ENCODE results near the gene ADCY1. TPM values are rescaled to one million over a fixed set of nuclear protein-coding genes. Genes with fewer than 3 reads are reported as not detected.

Gene ADCY1
- total RNA-seq, 1 donor from 2014 or later: 4.7 TPM

DNA sequence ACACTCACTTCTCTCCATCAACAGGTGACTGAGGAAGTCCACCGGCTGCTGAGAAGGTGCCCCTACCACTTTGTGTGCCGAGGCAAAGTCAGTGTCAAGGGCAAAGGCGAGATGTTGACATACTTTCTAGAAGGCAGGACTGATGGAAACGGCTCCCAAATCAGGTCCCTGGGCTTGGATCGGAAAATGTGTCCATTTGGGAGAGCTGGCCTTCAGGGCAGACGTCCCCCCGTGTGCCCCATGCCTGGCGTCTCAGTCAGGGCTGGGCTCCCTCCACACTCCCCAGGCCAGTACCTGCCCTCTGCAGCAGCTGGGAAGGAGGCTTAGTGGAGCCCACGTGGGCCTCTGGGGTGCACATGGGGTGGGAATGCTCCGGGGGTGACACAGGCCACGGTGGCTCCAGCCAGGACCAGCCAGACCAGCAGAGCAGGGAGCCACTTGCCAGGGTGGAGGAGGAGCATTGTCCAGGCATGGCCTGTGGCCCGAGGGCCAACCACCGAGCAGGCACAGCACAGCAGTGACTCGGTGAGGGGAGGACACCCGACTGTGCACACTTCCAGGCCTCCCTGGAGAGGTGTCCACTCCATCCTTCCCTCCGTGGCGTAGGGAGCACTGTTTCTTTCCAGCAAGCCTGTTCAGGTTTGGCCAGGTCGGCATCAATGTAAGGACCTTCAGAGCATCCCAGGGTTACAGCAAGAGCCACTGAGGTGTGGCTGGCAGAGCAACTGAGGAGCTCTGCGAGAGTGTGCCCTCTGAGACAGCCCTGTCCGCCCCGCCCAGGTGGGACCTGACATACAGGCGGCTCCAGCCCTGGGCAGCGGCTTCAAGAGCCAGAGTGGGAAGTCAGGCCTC lies 139.7 kb downstream of the ADCY1 start:
- no peaks in the 10 kb centered on the region for H3K36me3 Mint-ChIP-seq
- TF ChIP-seq, protein P1, sequence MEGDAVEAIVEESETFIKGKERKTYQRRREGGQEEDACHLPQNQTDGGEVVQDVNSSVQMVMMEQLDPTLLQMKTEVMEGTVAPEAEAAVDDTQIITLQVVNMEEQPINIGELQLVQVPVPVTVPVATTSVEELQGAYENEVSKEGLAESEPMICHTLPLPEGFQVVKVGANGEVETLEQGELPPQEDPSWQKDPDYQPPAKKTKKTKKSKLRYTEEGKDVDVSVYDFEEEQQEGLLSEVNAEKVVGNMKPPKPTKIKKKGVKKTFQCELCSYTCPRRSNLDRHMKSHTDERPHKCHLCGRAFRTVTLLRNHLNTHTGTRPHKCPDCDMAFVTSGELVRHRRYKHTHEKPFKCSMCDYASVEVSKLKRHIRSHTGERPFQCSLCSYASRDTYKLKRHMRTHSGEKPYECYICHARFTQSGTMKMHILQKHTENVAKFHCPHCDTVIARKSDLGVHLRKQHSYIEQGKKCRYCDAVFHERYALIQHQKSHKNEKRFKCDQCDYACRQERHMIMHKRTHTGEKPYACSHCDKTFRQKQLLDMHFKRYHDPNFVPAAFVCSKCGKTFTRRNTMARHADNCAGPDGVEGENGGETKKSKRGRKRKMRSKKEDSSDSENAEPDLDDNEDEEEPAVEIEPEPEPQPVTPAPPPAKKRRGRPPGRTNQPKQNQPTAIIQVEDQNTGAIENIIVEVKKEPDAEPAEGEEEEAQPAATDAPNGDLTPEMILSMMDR (IDR thresholded peaks at IDR 0.05; ENCODE audit: unreplicated experiment): no peak
- no peak overlapping the region for H3K27ac Mint-ChIP-seq

DNA sequence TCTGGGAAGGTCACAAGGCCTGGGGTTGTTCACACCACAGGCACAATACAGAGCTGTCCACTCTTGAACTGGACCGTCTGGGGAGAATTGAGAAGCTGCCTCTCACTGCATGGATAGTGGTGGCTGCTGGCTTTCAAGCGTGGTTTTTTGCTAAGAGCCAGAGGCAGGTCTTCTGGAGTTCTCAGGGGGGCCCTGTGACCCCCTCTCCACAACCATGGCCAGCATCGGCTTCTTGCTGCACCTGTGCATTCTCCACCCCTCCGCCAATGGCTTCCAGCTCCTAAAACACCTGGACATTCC lies 140.3 kb downstream of the ADCY1 start:
- Mint-ChIP-seq H3K27me3 (ENCODE audit: low read depth) (no peaks in the 10 kb centered on the region), H3K9me3 (no peaks in the 10 kb centered on the region), H3K36me3 (no peaks in the 10 kb centered on the region), H3K27ac (no peak overlapping the region), H3K4me3 (no peak overlapping the region), H3K4me1 (no peaks in the 10 kb centered on the region)
- TF ChIP-seq, protein P1 (IDR thresholded peaks at IDR 0.05; ENCODE audit: unreplicated experiment): no peak
- no peak for DNase-seq (ENCODE audit: low spot score in 2 of 2, unreplicated experiment in 2 of 2)

More for the DNA sequence above, 139.7 kb downstream of the ADCY1 start:
- H3K4me1 Mint-ChIP-seq: no peaks in the 10 kb centered on the region
- H3K4me3 Mint-ChIP-seq: no peak overlapping the region
- DNase-seq (ENCODE audit: low spot score in 2 of 2, unreplicated experiment in 2 of 2): no peak
- no peaks in the 10 kb centered on the region for H3K9me3 Mint-ChIP-seq
- no peaks in the 10 kb centered on the region for H3K27me3 Mint-ChIP-seq (ENCODE audit: low read depth)

DNA sequence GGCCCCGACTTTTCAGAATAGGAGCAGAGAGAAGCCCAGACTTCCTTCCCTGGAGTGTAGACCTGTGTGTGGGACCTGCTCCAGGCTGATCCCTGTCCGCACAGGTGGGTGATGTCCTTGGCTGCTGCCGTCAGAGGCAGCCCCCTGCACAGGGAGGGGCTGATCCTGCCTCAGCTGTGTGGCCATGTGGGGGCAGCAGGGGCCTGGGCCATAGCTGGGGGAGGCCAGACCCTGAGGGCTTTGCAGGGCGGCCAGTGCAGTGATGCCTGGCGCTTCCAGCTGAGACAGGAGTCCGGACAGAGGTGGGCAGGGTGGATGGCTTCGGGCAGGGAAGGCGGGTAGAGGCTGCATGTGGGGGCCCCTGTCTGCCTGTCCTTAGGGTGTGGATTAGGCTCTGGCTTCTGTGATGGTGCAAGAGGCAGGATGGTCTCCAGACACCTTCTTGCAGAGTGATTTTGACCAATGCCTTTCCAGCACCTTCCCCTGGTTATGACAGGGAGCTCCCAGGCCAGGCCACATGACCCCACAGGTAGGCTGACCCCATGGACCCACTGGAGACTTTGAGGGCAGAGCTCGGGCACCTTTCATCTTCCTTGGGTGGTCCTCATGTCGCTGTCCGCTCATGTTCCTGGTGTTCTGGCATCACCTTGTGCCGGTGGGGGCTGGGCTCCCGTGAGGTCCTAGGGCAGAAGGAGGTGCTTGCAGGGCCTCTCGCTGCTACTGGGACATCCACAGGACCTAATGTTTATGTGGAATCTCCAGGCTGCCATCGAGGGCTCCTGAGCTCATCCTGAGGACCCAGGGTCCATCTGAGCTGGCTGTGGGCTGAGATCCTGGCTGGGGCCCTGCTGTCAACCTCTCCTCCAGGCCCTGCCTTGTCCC lies 141.5 kb downstream of the ADCY1 start:
- Mint-ChIP-seq H3K4me3 (no peak overlapping the region), H3K27me3 (ENCODE audit: low read depth) (no peaks in the 10 kb centered on the region)

DNA sequence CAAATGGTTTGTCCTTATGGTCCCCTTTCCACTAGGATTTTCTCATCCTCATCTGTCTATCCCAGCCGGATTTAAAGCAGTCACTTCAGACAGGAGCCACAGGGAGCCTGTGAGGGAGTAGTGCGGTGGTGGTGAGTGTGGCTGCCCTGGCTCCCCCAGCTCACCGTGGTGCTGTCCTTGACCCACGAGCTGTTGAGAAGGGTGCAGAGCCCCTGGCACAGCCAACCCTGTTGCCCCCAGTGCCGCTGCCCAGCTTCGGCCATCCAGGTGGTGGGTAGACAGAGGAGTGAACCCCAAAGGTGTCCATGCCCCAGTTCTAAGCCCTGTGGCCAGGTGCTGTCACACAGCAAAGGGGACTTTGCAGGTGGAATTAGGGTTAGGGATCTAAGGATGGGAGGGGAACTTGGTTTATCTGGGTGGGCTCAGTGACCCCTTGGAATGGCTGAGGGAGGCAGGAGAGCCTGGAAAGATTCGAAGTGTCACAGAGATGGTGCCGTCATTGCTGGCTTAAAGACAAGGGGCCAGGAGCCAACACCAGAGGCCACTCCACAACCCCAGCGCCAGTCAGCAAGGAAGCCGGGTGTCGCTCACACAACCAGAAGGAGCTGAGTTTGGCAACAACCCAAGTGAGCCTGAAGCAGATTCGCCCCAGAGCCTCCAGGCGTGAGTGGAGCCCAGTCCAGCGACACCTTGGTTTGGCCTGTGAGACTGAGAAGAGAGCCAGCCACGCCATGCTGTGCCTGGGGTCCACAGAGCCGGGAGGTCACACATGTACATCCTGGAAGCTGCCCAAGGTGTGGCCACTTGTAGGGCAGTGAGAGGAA lies 142.4 kb downstream of the ADCY1 start:
- Mint-ChIP-seq H3K9me3 (no peaks in the 10 kb centered on the region), H3K4me3 (no peak overlapping the region), H3K27ac (no peak overlapping the region), H3K4me1 (no peaks in the 10 kb centered on the region), H3K36me3 (no peaks in the 10 kb centered on the region), H3K27me3 (ENCODE audit: low read depth) (no peaks in the 10 kb centered on the region)
- TF ChIP-seq, protein P1 (IDR thresholded peaks at IDR 0.05; ENCODE audit: unreplicated experiment): no peak
- no peak for DNase-seq (ENCODE audit: low spot score in 2 of 2, unreplicated experiment in 2 of 2)

More for the DNA sequence above, 141.5 kb downstream of the ADCY1 start:
- Mint-ChIP-seq H3K4me1 (no peaks in the 10 kb centered on the region), H3K9me3 (no peaks in the 10 kb centered on the region), H3K36me3 (no peaks in the 10 kb centered on the region), H3K27ac (no peak overlapping the region)
- TF ChIP-seq, protein P1 (IDR thresholded peaks at IDR 0.05; ENCODE audit: unreplicated experiment): no peak
- DNase-seq (ENCODE audit: low spot score in 2 of 2, unreplicated experiment in 2 of 2): no peak

DNA sequence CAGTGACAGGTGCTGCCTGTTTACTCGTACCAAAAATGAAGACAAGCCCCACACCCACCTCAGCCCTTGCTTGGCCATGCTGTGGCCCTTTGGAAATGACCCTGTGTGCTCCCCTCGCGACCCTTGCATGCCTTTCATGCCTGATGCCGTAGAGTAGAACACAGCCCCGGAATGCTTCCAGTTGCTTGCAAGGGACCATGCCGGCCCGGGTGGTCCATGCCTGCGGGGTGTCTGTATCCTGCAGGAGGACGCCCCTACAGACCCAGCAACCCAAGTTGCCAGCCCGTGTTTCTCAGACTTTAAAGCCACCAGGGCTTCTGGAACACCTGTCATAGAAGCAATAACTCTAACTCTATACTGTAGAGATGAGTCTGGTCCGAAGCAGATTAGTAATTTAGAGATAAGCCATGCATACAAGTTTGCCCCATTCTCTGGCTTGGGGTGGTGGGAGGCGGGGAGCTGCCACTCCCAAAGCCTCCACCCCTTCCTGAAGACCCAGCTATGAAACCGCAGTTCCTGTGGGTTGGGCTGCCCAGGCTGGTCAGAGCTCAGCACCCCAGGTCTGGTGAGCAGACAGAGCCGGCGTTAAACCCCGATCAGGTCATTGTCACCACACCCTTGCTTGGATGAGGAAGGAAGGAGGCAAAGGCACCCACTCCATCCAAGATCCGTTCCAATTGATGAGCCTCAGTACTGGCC lies 143.5 kb downstream of the ADCY1 start:
- Mint-ChIP-seq H3K36me3 (no peaks in the 10 kb centered on the region), H3K4me1 (no peaks in the 10 kb centered on the region), H3K27ac (no peak overlapping the region), H3K27me3 (ENCODE audit: low read depth) (no peaks in the 10 kb centered on the region), H3K4me3 (no peak overlapping the region), H3K9me3 (no peaks in the 10 kb centered on the region)
- DNase-seq (ENCODE audit: low spot score in 2 of 2, unreplicated experiment in 2 of 2): no peak
- TF ChIP-seq, protein P1 (IDR thresholded peaks at IDR 0.05; ENCODE audit: unreplicated experiment): no peak
